Measurements from ENCODE around the gene NIT1. TPM values are rescaled to one million over a fixed set of nuclear protein-coding genes. Genes with fewer than 3 reads are reported as not detected.
A peak's percentile ranks its signal among the peaks of the same experiment; 100 is the strongest.

NIT1 gene
- total RNA-seq, 1 donor from 2014 or later, result 31.9 TPM

DNA sequence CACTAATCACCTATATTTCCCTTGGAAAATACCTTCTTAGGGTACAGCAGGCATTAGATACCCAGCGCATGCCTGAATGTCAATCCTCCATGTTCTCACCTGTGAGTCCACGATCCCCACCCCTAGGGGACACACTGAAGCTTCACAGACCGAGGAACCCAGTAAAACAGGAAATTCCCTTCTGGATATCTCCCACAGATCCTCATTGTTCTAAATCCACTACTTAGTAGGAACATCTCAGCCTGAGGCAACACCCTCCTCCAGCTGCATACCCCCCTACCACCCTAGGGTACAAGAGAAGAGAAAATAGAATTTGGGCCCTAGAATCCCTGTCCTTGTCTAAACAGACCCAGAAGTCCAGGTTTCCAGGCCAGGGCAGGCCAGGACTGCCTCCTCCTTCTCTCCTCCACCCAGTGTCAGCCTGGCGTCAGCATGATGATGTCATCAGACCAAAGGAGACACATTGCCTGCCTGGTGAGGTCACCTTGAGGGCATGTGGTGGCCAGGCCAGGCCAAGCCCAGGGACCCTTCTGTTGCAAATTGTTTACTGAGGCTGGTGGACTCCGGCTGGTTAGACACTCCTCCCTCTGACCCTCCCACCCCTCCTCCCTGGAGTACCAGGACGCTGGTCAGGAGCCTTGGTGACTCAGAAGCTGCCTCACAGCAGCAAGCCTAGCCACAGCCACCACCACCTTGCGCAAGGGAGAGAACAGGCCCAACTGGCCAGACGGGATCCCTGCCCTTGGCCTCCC, 34.7 kb upstream of the NIT1 start:
- H3K36me3 ChIP-seq, result no peaks in the 10 kb centered on the region
- H3K4me3 ChIP-seq, result no peak overlapping the region
- H3K9me3 ChIP-seq (replicated peaks), result no peaks in the 10 kb centered on the region
- peak overlapping the region; percentile 19 for H3K27ac ChIP-seq (replicated peaks)
- TF ChIP-seq, protein P1, sequence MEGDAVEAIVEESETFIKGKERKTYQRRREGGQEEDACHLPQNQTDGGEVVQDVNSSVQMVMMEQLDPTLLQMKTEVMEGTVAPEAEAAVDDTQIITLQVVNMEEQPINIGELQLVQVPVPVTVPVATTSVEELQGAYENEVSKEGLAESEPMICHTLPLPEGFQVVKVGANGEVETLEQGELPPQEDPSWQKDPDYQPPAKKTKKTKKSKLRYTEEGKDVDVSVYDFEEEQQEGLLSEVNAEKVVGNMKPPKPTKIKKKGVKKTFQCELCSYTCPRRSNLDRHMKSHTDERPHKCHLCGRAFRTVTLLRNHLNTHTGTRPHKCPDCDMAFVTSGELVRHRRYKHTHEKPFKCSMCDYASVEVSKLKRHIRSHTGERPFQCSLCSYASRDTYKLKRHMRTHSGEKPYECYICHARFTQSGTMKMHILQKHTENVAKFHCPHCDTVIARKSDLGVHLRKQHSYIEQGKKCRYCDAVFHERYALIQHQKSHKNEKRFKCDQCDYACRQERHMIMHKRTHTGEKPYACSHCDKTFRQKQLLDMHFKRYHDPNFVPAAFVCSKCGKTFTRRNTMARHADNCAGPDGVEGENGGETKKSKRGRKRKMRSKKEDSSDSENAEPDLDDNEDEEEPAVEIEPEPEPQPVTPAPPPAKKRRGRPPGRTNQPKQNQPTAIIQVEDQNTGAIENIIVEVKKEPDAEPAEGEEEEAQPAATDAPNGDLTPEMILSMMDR (IDR thresholded peaks at IDR 0.05; ENCODE audit: borderline replicate concordance), result no peak
- no peaks in the 10 kb centered on the region for H3K4me1 ChIP-seq
- peak; percentile 57 for DNase-seq
- H3K27me3 ChIP-seq (ENCODE audit: low read depth), result peaks cover 19% of the 10 kb centered on the region
- intact Hi-C loops (cut with micrococcal nuclease), result no loop called here

DNA sequence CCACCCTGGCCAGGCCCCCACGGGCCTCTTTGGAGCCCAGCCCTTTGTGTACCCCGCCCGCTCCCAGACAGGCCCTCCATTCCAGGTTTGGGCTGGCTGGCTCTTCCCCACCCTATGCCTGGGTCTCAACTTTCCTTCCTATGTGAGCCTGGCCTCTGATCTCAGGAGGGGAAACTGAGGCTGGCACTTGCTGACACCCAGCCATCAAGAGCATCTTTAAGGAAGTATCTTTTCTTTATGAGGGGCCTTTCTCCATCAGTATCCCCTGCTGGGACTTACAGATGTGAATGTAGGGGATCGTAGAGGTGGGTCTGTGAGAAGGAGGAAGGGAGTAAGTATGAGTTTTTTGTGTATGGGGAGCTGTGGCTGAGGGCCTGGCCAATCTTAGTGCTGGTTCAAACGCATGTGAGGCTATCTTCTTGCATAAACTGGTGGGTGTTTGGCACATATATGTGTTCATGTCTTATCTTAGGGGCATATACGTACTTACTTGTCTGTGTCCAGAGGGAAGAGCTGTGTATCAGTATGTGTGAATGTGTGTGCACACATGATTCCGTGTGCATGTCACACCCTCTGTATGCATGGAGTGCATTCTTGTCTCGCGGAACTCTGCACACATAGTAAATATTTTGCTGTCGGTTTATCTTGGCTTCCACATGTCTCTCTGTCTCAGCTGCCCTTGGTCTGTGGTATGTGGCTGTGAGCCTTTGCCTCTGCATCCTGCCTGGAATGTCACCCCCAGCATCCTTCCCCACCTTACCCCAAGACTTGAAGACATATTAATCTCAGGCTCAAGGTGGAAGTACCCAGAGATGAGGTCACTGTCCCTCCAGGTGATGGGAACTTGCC, 33.9 kb upstream of the NIT1 start:
- H3K36me3 ChIP-seq, result no peaks in the 10 kb centered on the region
- no peaks in the 10 kb centered on the region for H3K9me3 ChIP-seq (replicated peaks)
- H3K27me3 ChIP-seq (ENCODE audit: low read depth), result peaks cover 11% of the 10 kb centered on the region
- H3K4me1 ChIP-seq, result no peaks in the 10 kb centered on the region
- no peak for DNase-seq
- H3K27ac ChIP-seq (replicated peaks), result no peak overlapping the region
- intact Hi-C loops (cut with micrococcal nuclease), result no loop called here
- H3K4me3 ChIP-seq, result no peak overlapping the region
- TF ChIP-seq, protein P1 (IDR thresholded peaks at IDR 0.05; ENCODE audit: borderline replicate concordance), result no peak

DNA sequence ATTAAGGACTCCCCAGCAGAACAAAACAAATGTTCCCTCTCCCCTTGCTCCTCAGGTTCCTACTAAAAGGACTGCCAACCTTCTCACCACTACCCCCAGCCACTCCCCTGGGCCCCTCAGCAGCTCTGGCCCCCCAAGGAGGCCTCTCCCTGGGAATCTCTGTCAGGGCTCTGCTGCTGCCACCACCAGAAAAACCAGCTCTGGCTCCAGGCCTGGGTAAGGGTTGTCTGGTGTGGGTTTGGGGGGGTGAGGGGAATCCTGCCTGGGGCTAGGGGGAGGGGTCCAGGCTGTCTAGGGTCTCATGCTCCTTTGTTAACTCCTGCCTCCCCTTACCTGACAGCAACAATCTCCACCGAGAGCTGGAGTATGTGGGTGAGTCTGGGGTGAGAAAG, 33.3 kb upstream of the NIT1 start:
- peaks cover 11% of the 10 kb centered on the region for H3K27me3 ChIP-seq (ENCODE audit: low read depth)
- intact Hi-C loops (cut with micrococcal nuclease), result no loop called here
- TF ChIP-seq, protein P1 (IDR thresholded peaks at IDR 0.05; ENCODE audit: borderline replicate concordance), result no peak

DNA sequence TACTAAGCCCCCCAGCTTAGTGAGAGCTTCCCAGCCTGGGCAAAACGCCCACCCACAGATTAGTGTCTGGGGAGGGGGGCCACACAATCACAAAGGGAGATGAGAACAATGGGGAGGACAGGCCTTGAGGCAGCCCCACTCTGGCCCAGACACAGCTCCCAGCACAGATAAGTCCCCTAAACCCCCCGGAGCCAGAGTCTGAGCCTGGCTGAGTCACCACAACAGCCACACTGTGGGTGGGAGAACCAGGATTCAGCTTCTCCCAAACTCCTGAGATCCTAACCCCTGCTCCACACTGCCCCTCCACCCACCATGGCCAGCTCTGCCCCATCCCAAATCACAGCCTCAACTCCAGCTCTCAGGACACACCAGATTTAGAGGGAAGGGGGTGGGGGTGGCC, 32.7 kb upstream of the NIT1 start:
- H3K27me3 ChIP-seq (ENCODE audit: low read depth), result peaks cover 8% of the 10 kb centered on the region
- H3K9me3 ChIP-seq (replicated peaks), result no peaks in the 10 kb centered on the region
- intact Hi-C loops (cut with micrococcal nuclease), result no loop called here
- no peaks in the 10 kb centered on the region for H3K4me1 ChIP-seq
- no peaks in the 10 kb centered on the region for H3K36me3 ChIP-seq
- no peak for DNase-seq
- TF ChIP-seq, protein P1 (IDR thresholded peaks at IDR 0.05; ENCODE audit: borderline replicate concordance), result no peak
- H3K4me3 ChIP-seq, result no peak overlapping the region
- no peak overlapping the region for H3K27ac ChIP-seq (replicated peaks)

More for the DNA sequence above, 33.3 kb upstream of the NIT1 start:
- Histone ChIP-seq H3K4me3 (no peak overlapping the region), H3K4me1 (no peaks in the 10 kb centered on the region), H3K27ac (replicated peaks) (no peak overlapping the region), H3K9me3 (replicated peaks) (no peaks in the 10 kb centered on the region), H3K36me3 (no peaks in the 10 kb centered on the region)
- no peak for DNase-seq

DNA sequence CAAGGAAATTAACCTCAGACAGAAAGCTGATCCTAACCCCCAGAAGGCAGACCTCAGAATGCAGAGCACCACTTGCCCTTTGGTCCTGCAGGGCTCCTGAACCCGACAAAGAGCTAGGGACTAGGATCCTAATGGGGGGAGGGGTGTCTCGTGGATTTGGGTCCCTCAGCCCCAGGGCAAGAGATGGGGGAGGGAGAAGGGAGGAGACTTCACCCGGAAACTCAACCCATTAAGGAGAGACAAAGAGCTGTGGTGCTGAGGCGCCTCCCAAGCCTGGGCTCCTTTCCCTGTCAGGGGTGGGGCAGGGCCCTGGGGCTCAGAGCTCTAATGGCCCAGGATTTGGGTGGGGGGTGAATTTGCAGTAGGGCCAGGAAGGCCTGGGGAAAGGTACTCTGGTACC, 31.4 kb upstream of the NIT1 start:
- no peaks in the 10 kb centered on the region for H3K4me1 ChIP-seq
- intact Hi-C loops (cut with micrococcal nuclease), result no loop called here
- peaks cover 8% of the 10 kb centered on the region for H3K27me3 ChIP-seq (ENCODE audit: low read depth)
- no peaks in the 10 kb centered on the region for H3K36me3 ChIP-seq
- TF ChIP-seq, protein P1 (IDR thresholded peaks at IDR 0.05; ENCODE audit: borderline replicate concordance), result no peak
- DNase-seq, result no peak
- H3K27ac ChIP-seq (replicated peaks), result no peak overlapping the region
- H3K4me3 ChIP-seq, result no peak overlapping the region
- no peaks in the 10 kb centered on the region for H3K9me3 ChIP-seq (replicated peaks)

Measured in left ventricle myocardium inferior (tissue), 1 donor.